ENCODE data around the gene PLIN3. TPM values are rescaled to one million over a fixed set of nuclear protein-coding genes. Genes with fewer than 3 reads are reported as not detected.
"Not testable (repeated sequence)": the region's sequence is repeated elsewhere in the genome, so short reads cannot be mapped to it uniquely, and the experiment has no call there.

Gene PLIN3
- total RNA-seq, 1 experiment from 2014 or later, result 157 TPM

- in situ Hi-C loops (cut with HindIII; ENCODE audit: low pct_unique_long_range_greater_than_20kb, low sequenced_read_pairs) (no loop called here), intact Hi-C loops (cut with micrococcal nuclease; ENCODE audit: unreplicated experiment) (no loop called here)
- H3K4me1 ChIP-seq (ENCODE audit: control insufficient read depth, insufficient read depth, low read length), result no peaks in the 10 kb centered on the region; the same call in 1 of the 2 replicates
- no peaks in the 10 kb centered on the region for H3K27me3 ChIP-seq (ENCODE audit: control insufficient read depth, insufficient read depth, low read length)
- no peak overlapping the region for H3K4me3 ChIP-seq (ENCODE audit: low read depth in 2 of 2, low read length in 2 of 2)
- no peaks in the 10 kb centered on the region for H3K36me3 ChIP-seq (ENCODE audit: control insufficient read depth, insufficient read depth, low read length)
- BruUV-seq (replicated peaks), result no TSS peak
- ATAC-seq (no peak), DNase-seq (ENCODE audit: low read depth, low spot score) (no peak)
- no peaks in the 10 kb centered on the region for H3K9me3 ChIP-seq (ENCODE audit: control insufficient read depth, insufficient read depth, low read depth, low read length)
- no peak overlapping the region for H3K27ac ChIP-seq (ENCODE audit: low read length)
- ChIA-PET POLR2A (no interaction called here), CTCF (no interaction called here)
- no peak for TF ChIP-seq TCF7L2 (IDR thresholded peaks at IDR 0.05; ENCODE audit: low read depth, low read length)
- TF ChIP-seq SIN3A (IDR thresholded peaks at IDR 0.05; ENCODE audit: borderline replicate concordance, insufficient read depth, low read depth, low read length), result no peak
- TF ChIP-seq CTCF (IDR thresholded peaks at IDR 0.05), result no peak
- TF ChIP-seq POLR2AphosphoS5 (IDR thresholded peaks at IDR 0.05; ENCODE audit: low read depth, low read length), result no peak
- TF ChIP-seq REST (IDR thresholded peaks at IDR 0.05; ENCODE audit: insufficient read depth in 1 of 2, low read depth in 2 of 2, low read length in 1 of 2), result no peak
These were observed 43.9 kb downstream of the PLIN3 start for GRCh38 chr19:4823577-4823976.

- ATAC-seq; H3K9me3 ChIP-seq (ENCODE audit: control insufficient read depth, insufficient read depth, low read depth, low read length); H3K4me1 ChIP-seq (ENCODE audit: control insufficient read depth, insufficient read depth, low read length); CTCF ChIA-PET; H3K27ac ChIP-seq (ENCODE audit: low read length); H3K4me3 ChIP-seq (ENCODE audit: low read depth in 2 of 2, low read length in 2 of 2); H3K27me3 ChIP-seq (ENCODE audit: control insufficient read depth, insufficient read depth, low read length); H3K36me3 ChIP-seq (ENCODE audit: control insufficient read depth, insufficient read depth, low read length); DNase-seq (ENCODE audit: low read depth, low spot score); intact Hi-C loops (cut with micrococcal nuclease; ENCODE audit: unreplicated experiment); in situ Hi-C loops (cut with HindIII; ENCODE audit: low pct_unique_long_range_greater_than_20kb, low sequenced_read_pairs); BruUV-seq (replicated peaks): not testable (repeated sequence)
- POLR2A ChIA-PET, result interaction anchor here (0.5 to 0.6 kb wide), 2 partner anchors 28 to 540 kb away, joined by 3 to 4 read pairs; no protein-coding TSS in a partner anchor
These were observed 45.1 kb downstream of the PLIN3 start for GRCh38 chr19:4822354-4822753.

GRCh38 chr19:4821265-4821664, 46.2 kb downstream of the PLIN3 start:
- no TSS peak for BruUV-seq (replicated peaks)
- no peak for ATAC-seq

More at GRCh38 chr19:4821265-4821664, 46.2 kb downstream of the PLIN3 start:
- in situ Hi-C loops (cut with HindIII; ENCODE audit: low pct_unique_long_range_greater_than_20kb, low sequenced_read_pairs) (no loop called here), intact Hi-C loops (cut with micrococcal nuclease; ENCODE audit: unreplicated experiment) (no loop called here)
- Histone ChIP-seq H3K4me3 (ENCODE audit: low read depth in 2 of 2, low read length in 2 of 2) (no peak overlapping the region), H3K36me3 (ENCODE audit: control insufficient read depth, insufficient read depth, low read length) (no peaks in the 10 kb centered on the region), H3K4me1 (ENCODE audit: control insufficient read depth, insufficient read depth, low read length) (no peaks in the 10 kb centered on the region), H3K27ac (ENCODE audit: low read length) (no peak overlapping the region), H3K9me3 (ENCODE audit: control insufficient read depth, insufficient read depth, low read depth, low read length) (no peaks in the 10 kb centered on the region), H3K27me3 (ENCODE audit: control insufficient read depth, insufficient read depth, low read length) (no peaks in the 10 kb centered on the region)
- no peak for TF ChIP-seq REST (IDR thresholded peaks at IDR 0.05; ENCODE audit: insufficient read depth in 1 of 2, low read depth in 2 of 2, low read length in 1 of 2)
- TF ChIP-seq POLR2AphosphoS5 (IDR thresholded peaks at IDR 0.05; ENCODE audit: low read depth, low read length), result no peak
- no peak for TF ChIP-seq SIN3A (IDR thresholded peaks at IDR 0.05; ENCODE audit: borderline replicate concordance, insufficient read depth, low read depth, low read length)
- no peak for TF ChIP-seq TCF7L2 (IDR thresholded peaks at IDR 0.05; ENCODE audit: low read depth, low read length)
- no peak for TF ChIP-seq CTCF (IDR thresholded peaks at IDR 0.05)
- DNase-seq (ENCODE audit: low read depth, low spot score), result no peak
- CTCF ChIA-PET, result no interaction called here
- POLR2A ChIA-PET, result interaction anchor here (0.6 kb wide), 1 partner anchor 1452 kb away, joined by 3 read pairs; no protein-coding TSS in a partner anchor

Measured in Panc1 (cell line).